HCT116 (cell line): ENCODE results near the gene LRRIQ3. TPM values are rescaled to one million over a fixed set of nuclear protein-coding genes. Genes with fewer than 3 reads are reported as not detected.
"Not testable (repeated sequence)": the region's sequence is repeated elsewhere in the genome, so short reads cannot be mapped to it uniquely, and the experiment has no call there.

ENCODE experiments used
- ATAC-seq: fragments of 200-7000 bp; cut with Tn5 transposase; 2 replicates; pipeline ENCODE4 v1.9.1; 2020; ENCODE audit warnings: mild to moderate bottlenecking, moderate library complexity
- BruUV-seq: library from RNA; stranded (reverse); fragments of 400-500 nt; replicated peaks from 2 replicates; lab custom pipeline; 2021; lab: Mats Ljungman, UMichigan
- CTCF ChIA-PET: fragments of 300-600 bp; sonication (Branson Sonifier 250); formaldehyde crosslinking; loops from one replicate; lab custom pipeline; 2021; ENCODE audit warnings: antibody characterized with exemption; lab: Charles Lee
- POLR2A ChIA-PET: fragments of 300-600, 350-600 bp; sonication (Branson Sonifier 250); formaldehyde crosslinking; loops from one replicate; lab custom pipeline; 2021; ENCODE audit warnings: antibody characterized with exemption; lab: Charles Lee
- RAD21 ChIA-PET, 2 experiments: fragments of 300-600 bp; sonication (Branson Sonifier 250); formaldehyde crosslinking; loops; one replicate each; lab custom pipeline; 2023; ENCODE audit warnings: low total read pairs in 2 of 2; ENCODE audit not compliant: uncharacterized antibody in 2 of 2, unreplicated experiment in 2 of 2, low non-redundant PET in 1 of 2; lab: Charles Lee
- DNase-seq: peaks from one replicate; pipeline ENCODE4 v3.0.0-alpha.2; 2010; ENCODE audit warnings: low read depth, low spot score
- H2AFZ ChIP-seq: fragments of 200-600 bp; shearing (Covaris generic), sonication (generic); 2 replicates; pipeline ENCODE4 v1.6.1; 2017; ENCODE audit warnings: low read depth, mixed run types, mixed read lengths, antibody characterized with exemption, low read length; ENCODE audit not compliant: poor library complexity, severe bottlenecking
- H3K27ac ChIP-seq: 2 replicates; pipeline ENCODE4 v1.5.1; 2012; ENCODE audit warnings: low read depth, low read length
- H3K27me3 ChIP-seq: fragments of 200-600 bp; sonication (generic); 2 replicates; pipeline ENCODE4 v1.6.1; 2016; ENCODE audit warnings: mixed run types, low read length, mixed read lengths; ENCODE audit not compliant: insufficient read depth
- H3K36me3 ChIP-seq, 2 experiments: fragments of 200-500 bp in 1 of 2; fragments of 200-600 bp in 1 of 2; sonication (Bioruptor generic) in 1 of 2; sonication (generic) in 1 of 2; 2 replicates each; pipeline versions ENCODE4 v1.5.1 to v1.6.1; 2014 to 2016; ENCODE audit warnings: low read length in 2 of 2, inconsistent platforms in 1 of 2, mixed read lengths in 1 of 2, mixed run types in 1 of 2; ENCODE audit not compliant: insufficient read depth in 2 of 2, control insufficient read depth in 1 of 2
- H3K4me1 ChIP-seq, 2 experiments: fragments of 200-600 bp in 1 of 2; sonication (generic) in 1 of 2; 2 replicates each; pipeline versions ENCODE4 v1.5.1 to v1.6.1; 2012 to 2017; ENCODE audit warnings: low read length in 2 of 2, inconsistent platforms in 1 of 2, mild to moderate bottlenecking in 1 of 2, mixed read lengths in 1 of 2, mixed run types in 1 of 2, moderate library complexity in 1 of 2; ENCODE audit not compliant: insufficient read depth in 2 of 2, control insufficient read depth in 1 of 2
- H3K4me2 ChIP-seq: fragments of 200-600 bp; sonication (generic); 2 replicates; pipeline ENCODE4 v1.6.1; 2017; ENCODE audit warnings: mixed run types, low read length, mixed read lengths
- H3K4me3 ChIP-seq, 2 experiments: fragments of 200-600 bp in 1 of 2; sonication (generic) in 1 of 2; replicated peaks in 1 of 2; 2 replicates each; pipeline ENCODE4 v1.5.1; 2011 to 2016; ENCODE audit warnings: low read length in 2 of 2, control low read depth in 1 of 2, low read depth in 1 of 2, mild to moderate bottlenecking in 1 of 2, mixed read lengths in 1 of 2, mixed run types in 1 of 2
- H3K79me2 ChIP-seq: fragments of 200-600 bp; sonication (generic); 2 replicates; pipeline ENCODE4 v1.6.1; 2017; ENCODE audit warnings: mild to moderate bottlenecking, mixed run types, low read length, moderate library complexity, mixed read lengths; ENCODE audit not compliant: insufficient read depth
- H3K9ac ChIP-seq: fragments of 200-600 bp; sonication (generic); 2 replicates; pipeline ENCODE4 v1.6.1; 2016; ENCODE audit warnings: low read length, mixed read lengths
- H3K9me2 ChIP-seq: fragments of 200-600 bp; sonication (generic), shearing (Covaris generic); 2 replicates; pipeline ENCODE4 v1.6.1; 2017; ENCODE audit warnings: mixed run types, mild to moderate bottlenecking, moderate library complexity; ENCODE audit not compliant: insufficient read depth
- H3K9me3 ChIP-seq, 2 experiments: fragments of 200-500 bp in 1 of 2; fragments of 200-600 bp in 1 of 2; sonication (Bioruptor generic) in 1 of 2; sonication (generic) in 1 of 2; 2 replicates each; pipeline ENCODE4 v1.6.1; 2014 to 2017; ENCODE audit warnings: low read length in 2 of 2, mixed read lengths in 2 of 2, inconsistent platforms in 1 of 2, low read depth in 1 of 2, mild to moderate bottlenecking in 1 of 2, mixed run types in 1 of 2, moderate library complexity in 1 of 2; ENCODE audit not compliant: control insufficient read depth in 1 of 2, insufficient read depth in 1 of 2
- H4K20me1 ChIP-seq: fragments of 200-600 bp; sonication (generic), shearing (Covaris generic); 2 replicates; pipeline ENCODE4 v1.6.1; 2017; ENCODE audit warnings: mixed run types, mild to moderate bottlenecking, moderate library complexity; ENCODE audit not compliant: insufficient read depth
- ATF3 ChIP-seq: IDR thresholded peaks from 2 replicates; pipeline ENCODE4 v1.6.1; 2012
- CBX3 ChIP-seq: IDR thresholded peaks from 2 replicates; pipeline ENCODE4 v1.6.1; 2012; ENCODE audit warnings: low read depth
- CEBPB ChIP-seq: IDR thresholded peaks from 2 replicates; pipeline ENCODE4 v1.6.1; 2012; ENCODE audit warnings: low read depth
- CTCF ChIP-seq, 3 experiments: fragments of 200-600 bp in 1 of 3; sonication (generic) in 1 of 3; IDR thresholded peaks in 2 of 3; conservative IDR thresholded peaks in 1 of 3; 2 replicates each; pipeline ENCODE4 v1.5.1; 2012 to 2017; ENCODE audit warnings: low read depth in 2 of 3, low read length in 2 of 3, antibody characterized with exemption in 1 of 3, borderline replicate concordance in 1 of 3, control low read depth in 1 of 3, mild to moderate bottlenecking in 1 of 3, mixed read lengths in 1 of 3, mixed run types in 1 of 3, moderate library complexity in 1 of 3; ENCODE audit not compliant: insufficient read depth in 1 of 3
- EGR1 ChIP-seq: IDR thresholded peaks from 2 replicates; pipeline ENCODE4 v1.6.1; 2012; ENCODE audit warnings: low read depth
- EZH2 ChIP-seq: fragments of 200-600 bp; sonication (generic); IDR thresholded peaks from 2 replicates; pipeline ENCODE4 v1.6.1; 2017; ENCODE audit warnings: antibody characterized with exemption, mixed run types
- FOSL1 ChIP-seq: IDR thresholded peaks from 2 replicates; pipeline ENCODE4 v1.6.1; 2012; ENCODE audit warnings: low read depth
- POLR2A ChIP-seq: IDR thresholded peaks from 2 replicates; pipeline ENCODE4 v1.7.0; 2011; ENCODE audit warnings: borderline replicate concordance; ENCODE audit not compliant: insufficient read depth, insufficient read length; ENCODE audit errors: extremely low read depth
- RAD21 ChIP-seq: IDR thresholded peaks from 2 replicates; pipeline ENCODE4 v1.6.1; 2012; ENCODE audit warnings: low read depth, mild to moderate bottlenecking
- REST ChIP-seq: IDR thresholded peaks from 2 replicates; pipeline ENCODE4 v1.6.1; 2012; ENCODE audit warnings: low read depth
- SIN3A ChIP-seq: IDR thresholded peaks from 2 replicates; pipeline ENCODE4 v1.6.1; 2012; ENCODE audit warnings: low read depth
- TCF7L2 ChIP-seq: IDR thresholded peaks from 2 replicates; pipeline ENCODE4 v1.7.0; 2011; ENCODE audit warnings: borderline replicate concordance, inconsistent platforms; ENCODE audit not compliant: insufficient read depth, insufficient read length; ENCODE audit errors: extremely low read depth
- ZFX ChIP-seq: fragments of 450-650 bp; IDR thresholded peaks from 2 replicates; pipeline ENCODE4 v1.6.1; 2017
- ZNF274 ChIP-seq: fragments of 200-500 bp; sonication (Bioruptor generic); IDR thresholded peaks from 2 replicates; pipeline ENCODE4 v1.6.1; 2014; ENCODE audit warnings: mild to moderate bottlenecking, low read depth, low read length, inconsistent platforms
- intact Hi-C: fragments of 100-400 bp; cut with micrococcal nuclease; formaldehyde crosslinking; loops from 2 replicates; pipeline ENCODE4 v1.10.0; 2022
- total RNA-seq: library from RNA; stranded (reverse); gene quantifications from one replicate; pipeline ENCODE4 v1.2.1, GENCODE V29; 2021; ENCODE audit not compliant: unreplicated experiment

The LRRIQ3 gene
- total RNA-seq, 1 experiment from 2014 or later, result 1.1 TPM

DNA sequence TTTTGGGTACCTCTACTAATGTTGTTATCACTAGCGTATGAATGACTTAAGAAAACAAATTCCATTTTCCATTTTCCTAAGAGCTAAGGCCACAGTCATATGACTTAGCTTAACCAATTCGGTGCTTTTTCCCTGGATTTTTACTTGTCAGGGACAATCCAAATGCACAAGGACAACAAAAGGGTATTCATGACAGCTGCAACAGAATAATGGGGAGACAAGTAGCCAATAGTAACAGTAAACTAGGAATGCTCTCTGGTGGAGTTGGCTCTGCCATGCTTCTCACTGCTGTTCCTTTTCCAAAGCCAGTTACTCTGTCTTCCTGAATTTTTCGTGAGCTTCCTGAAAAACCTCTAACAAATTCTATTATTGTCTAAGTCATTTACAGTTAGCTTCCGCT lies 52.9 kb downstream of the LRRIQ3 start (continued):
- no peak for TF ChIP-seq CBX3
- no peak for TF ChIP-seq ATF3

DNA sequence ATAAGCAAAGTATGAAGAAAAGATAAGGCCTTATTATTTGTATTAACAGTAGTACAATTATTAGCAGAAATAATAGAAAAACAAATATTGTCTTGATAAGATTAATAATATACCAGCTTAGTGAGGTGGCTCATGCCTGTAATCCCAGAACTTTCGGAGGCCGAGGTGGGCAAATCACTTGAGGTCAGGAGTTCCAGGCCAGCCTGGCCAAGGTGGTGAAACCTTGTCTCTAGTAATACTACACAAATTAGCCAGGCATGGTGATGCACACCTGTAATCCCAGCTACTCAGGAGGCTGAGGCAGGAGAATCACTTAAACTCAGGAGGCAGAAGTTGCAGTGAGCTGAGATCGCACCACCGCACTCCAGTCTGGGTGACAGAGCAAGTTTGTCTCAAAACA lies 80.6 kb downstream of the LRRIQ3 start:
- H3K9me2 ChIP-seq, H3K27ac ChIP-seq, H3K9ac ChIP-seq, RAD21 ChIA-PET, H3K4me3 ChIP-seq, H2AFZ ChIP-seq, POLR2A ChIA-PET, ATAC-seq, CTCF ChIA-PET, H3K27me3 ChIP-seq, H3K36me3 ChIP-seq, intact Hi-C loops, H3K9me3 ChIP-seq, BruUV-seq, H3K79me2 ChIP-seq, DNase-seq, H3K4me1 ChIP-seq, H3K4me2 ChIP-seq, H4K20me1 ChIP-seq: not testable (repeated sequence)

- H4K20me1 ChIP-seq, result no peaks in the 10 kb centered on the region
- ChIA-PET CTCF (no interaction called here), POLR2A (no interaction called here), RAD21 (no interaction called here)
- no peak overlapping the region for H3K4me3 ChIP-seq
- DNase-seq (no peak), ATAC-seq (no peak)
- no TSS peak for BruUV-seq
- no peaks in the 10 kb centered on the region for H3K4me1 ChIP-seq
- H3K79me2 ChIP-seq, result no peaks in the 10 kb centered on the region
- intact Hi-C loops, result no loop called here
- no peaks in the 10 kb centered on the region for H3K27me3 ChIP-seq
- H3K9me2 ChIP-seq, result no peaks in the 10 kb centered on the region
- no peak overlapping the region for H3K27ac ChIP-seq
- no peaks in the 10 kb centered on the region for H3K36me3 ChIP-seq
- no peak overlapping the region for H2AFZ ChIP-seq
- H3K4me2 ChIP-seq, result no peak overlapping the region
- H3K9me3 ChIP-seq, result no peaks in the 10 kb centered on the region
- no peak overlapping the region for H3K9ac ChIP-seq
- TF ChIP-seq FOSL1 (no peak), SIN3A (no peak), ZFX (no peak), CTCF (IDR thresholded peaks at IDR 0.05 in 2 of 3, conservative IDR thresholded peaks at IDR 0.05 in 1 of 3; ENCODE audit: borderline replicate concordance in 1 of 3, insufficient read depth in 1 of 3, low read depth in 2 of 3, low read length in 2 of 3) (no peak), REST (no peak), POLR2A (no peak), ZNF274 (no peak), EGR1 (no peak), CBX3 (no peak), EZH2 (no peak), TCF7L2 (no peak), ATF3 (no peak), RAD21 (no peak), CEBPB (no peak)
These were observed 84.6 kb downstream of the LRRIQ3 start for GRCh38 chr1:74113333-74113732.
